Left lung (tissue), 14 donors: ENCODE measurements around the gene RGMB. TPM values are rescaled to one million over a fixed set of nuclear protein-coding genes. Genes with fewer than 3 reads are reported as not detected.

Source experiments
- ATAC-seq: fragments of 200-7000 bp; cut with Tn5 transposase; one replicate; pipeline ENCODE4 v1.9.1; 2020; ENCODE audit warnings: moderate library complexity
- DNase-seq, 4 donors: peaks; one replicate each; pipeline ENCODE4 v3.0.0-alpha.2; 2013 to 2020
- H3K27ac ChIP-seq, 2 donors: fragments of 200-600 bp; sonication (generic) in 1 of 2; one replicate each; pipeline versions ENCODE4 v1.5.0 to v1.8.0; 2020 to 2021
- H3K27me3 ChIP-seq, 2 donors: fragments of 200-600 bp; sonication (generic) in 1 of 2; one replicate each; pipeline versions ENCODE4 v1.5.0 to v1.8.0; 2020 to 2021
- H3K36me3 ChIP-seq, 2 donors: fragments of 200-600 bp; sonication (generic) in 1 of 2; one replicate each; pipeline versions ENCODE4 v1.5.0 to v1.8.0; 2020 to 2021
- H3K4me1 ChIP-seq, 2 donors: fragments of 200-600 bp; one replicate each; pipeline ENCODE4 v1.8.0; 2021
- H3K4me3 ChIP-seq, 2 donors: fragments of 200-600 bp; sonication (generic) in 1 of 2; one replicate each; pipeline versions ENCODE4 v1.5.0 to v1.8.0; 2020 to 2021; ENCODE audit warnings: mild to moderate bottlenecking in 1 of 2
- H3K9me3 ChIP-seq, 2 donors: fragments of 200-600 bp; sonication (generic) in 1 of 2; one replicate each; pipeline versions ENCODE4 v1.5.0 to v1.8.0; 2020 to 2021
- CTCF ChIP-seq, 2 donors: fragments of 200-600 bp; sonication (generic) in 1 of 2; IDR thresholded peaks; one replicate each; pipeline versions ENCODE4 v1.5.0 to v1.8.0; 2021; ENCODE audit warnings: antibody characterized with exemption in 2 of 2
- intact Hi-C, 2 donors: fragments of 100-400 bp; cut with DNase I; formaldehyde crosslinking; loops; one replicate each; pipeline versions ENCODE4 v1.11.2 to v1.14.2; 2022
- long read RNA-seq, 12 donors: library from polyadenylated mRNA in 2 of 12; unstranded in 2 of 12; transcript quantifications; one replicate each; pipeline ENCODE4 v2.0.0 and lab custom pipeline, GENCODE V29; 2019 to 2026
- polyA plus RNA-seq, 6 donors: library from polyadenylated mRNA; unstranded; fragments of 120-200 nt; gene quantifications; one replicate each; pipeline ENCODE4 v1.2.1, GENCODE V29; 2013; ENCODE audit not compliant: insufficient read length in 6 of 6
- total RNA-seq, 2 donors: library from RNA; stranded (reverse); fragmentation: NEBNext Ultra II Directional; extraction: Animal tissue kit (Norgen Biotek cat#: 25700); gene quantifications; one replicate each; pipeline ENCODE4 v1.2.1, GENCODE V29; 2021
- donor health status: DM: no; HTN: yes; CAD: no.
- donor health status: DM: no; HTN: no; CAD: no.

The RGMB gene
- total RNA-seq: 10 to 100 TPM; 12.2 to 21.3 TPM
- polyA plus RNA-seq: 10 to 100 TPM; 14.6 to 18.9 (median 15.7) TPM
- long read RNA-seq, donor 1, transcript RGMB-207 (3 exons, 2,052 nt): major isoform, 7 of 7 reads
- long read RNA-seq, donor 1, partial matches to known transcripts: 0 of 7 reads
- long read RNA-seq, donor 1, other reads (novel, unspliced or antisense): 0 of 7 reads
- long read RNA-seq, donor 2, full-length matches to known transcripts: 8 of 13 reads
- long read RNA-seq, donor 2, partial matches to known transcripts: 5 of 13 reads
- long read RNA-seq, donor 2, other reads (novel, unspliced or antisense): 0 of 13 reads
- long read RNA-seq, donor 3, partial matches to known transcripts: 0 of 1 reads
- long read RNA-seq, donor 3, other reads (novel, unspliced or antisense): 0 of 1 reads
- long read RNA-seq, donor 4: 0 reads
- long read RNA-seq, donor 5, partial matches to known transcripts: 5 of 9 reads
- long read RNA-seq, donor 5, other reads (novel, unspliced or antisense): 0 of 9 reads
- long read RNA-seq, donor 6, full-length matches to known transcripts: 4 of 4 reads
- long read RNA-seq, donor 6, partial matches to known transcripts: 0 of 4 reads
- long read RNA-seq, donor 6, other reads (novel, unspliced or antisense): 0 of 4 reads
- long read RNA-seq, donor 7, partial matches to known transcripts: 0 of 2 reads
- long read RNA-seq, donor 7, other reads (novel, unspliced or antisense): 0 of 2 reads
- long read RNA-seq, donor 8, full-length matches to known transcripts: 4 of 11 reads
- long read RNA-seq, donor 8, partial matches to known transcripts: 7 of 11 reads
- long read RNA-seq, donor 8, other reads (novel, unspliced or antisense): 0 of 11 reads
- long read RNA-seq, donor 9: 0 reads
- long read RNA-seq, donor 10, partial matches to known transcripts: 1 of 3 reads
- long read RNA-seq, donor 10, other reads (novel, unspliced or antisense): 0 of 3 reads
- long read RNA-seq, donor 11, full-length matches to known transcripts: 14 of 14 reads
- long read RNA-seq, donor 11, partial matches to known transcripts: 0 of 14 reads
- long read RNA-seq, donor 11, other reads (novel, unspliced or antisense): 0 of 14 reads
- long read RNA-seq, donor 12, partial matches to known transcripts: 0 of 3 reads
- long read RNA-seq, donor 12, other reads (novel, unspliced or antisense): 0 of 3 reads

GRCh38 chr5:98773464-98774191 is at the start of gene RGMB:
Gene RGMB, plus strand, starts transcription at chr5:98773663. Its CDS starts 408 bp downstream, at chr5:98774071.
- Histone ChIP-seq H3K36me3 (no peaks in the 10 kb centered on the region), H3K27ac (peak within 1 kb of the TSS; percentile 92 to 94), H3K4me3 (peak within 1 kb of the TSS; percentile 85 to 88), H3K9me3 (no peaks in the 10 kb centered on the region), H3K27me3 (peaks cover 0 to 95% of the 10 kb centered on the region in 2 donors), H3K4me1 (peaks cover 19 to 70% of the 10 kb centered on the region in 2 donors)
- no peak for TF ChIP-seq CTCF (IDR thresholded peaks at IDR 0.05)
- DNase-seq (peak; percentile 93 to 99 (median 98)), ATAC-seq (peak; percentile 90)
- intact Hi-C loops: no loop called here

DNA sequence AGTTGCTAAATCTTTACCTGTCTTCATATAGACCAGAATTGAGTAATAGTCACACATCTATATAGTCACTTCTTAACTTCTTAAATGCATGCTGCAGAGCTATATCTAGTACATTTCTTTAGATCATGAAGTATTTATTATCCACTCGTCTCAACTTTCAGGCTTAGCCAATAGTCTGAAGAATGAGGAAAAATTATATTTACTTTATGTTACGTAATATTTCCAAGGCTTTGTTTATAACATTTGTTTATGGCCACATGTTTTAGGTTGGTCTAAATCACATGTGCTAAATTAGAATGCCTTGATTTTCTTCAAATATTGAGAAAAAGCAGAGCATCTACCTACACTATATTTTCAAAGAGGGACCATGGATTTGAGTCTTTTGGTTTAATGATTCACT is 47.2 kb upstream of the RGMB start:
- intact Hi-C loops: no loop called here
- no peak for TF ChIP-seq CTCF (IDR thresholded peaks at IDR 0.05)
- H3K4me3 ChIP-seq: no peak overlapping the region

DNA sequence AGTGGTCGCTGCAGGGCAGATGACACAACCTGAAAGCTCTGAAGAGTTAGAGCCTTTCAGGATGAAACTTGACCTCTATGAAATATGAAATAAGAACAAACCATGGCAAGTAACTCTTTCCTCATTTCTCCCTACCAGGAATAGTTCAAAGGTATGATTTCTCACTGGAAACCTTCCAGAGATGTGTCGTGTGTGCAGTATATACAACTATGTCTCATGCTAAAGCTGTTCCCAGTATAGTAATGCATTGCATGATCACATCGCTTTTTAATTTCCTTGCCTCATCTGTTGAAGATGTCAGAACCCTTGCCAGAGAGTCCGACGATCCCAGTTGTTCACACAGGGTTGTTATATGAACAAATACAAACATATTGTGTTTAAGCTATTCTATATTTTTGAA is 45.8 kb upstream of the RGMB start:
- H3K9me3 ChIP-seq: no peaks in the 10 kb centered on the region
- TF ChIP-seq CTCF (IDR thresholded peaks at IDR 0.05): no peak
- no peaks in the 10 kb centered on the region for H3K4me1 ChIP-seq
- ATAC-seq (no peak), DNase-seq (no peak)
- no peaks in the 10 kb centered on the region for H3K27me3 ChIP-seq
- no peaks in the 10 kb centered on the region for H3K36me3 ChIP-seq
- no peak overlapping the region for H3K27ac ChIP-seq
- intact Hi-C loops: no loop called here
- no peak overlapping the region for H3K4me3 ChIP-seq

More for the DNA sequence above, 47.2 kb upstream of the RGMB start:
- no peak overlapping the region for H3K27ac ChIP-seq
- H3K36me3 ChIP-seq: no peaks in the 10 kb centered on the region
- no peaks in the 10 kb centered on the region for H3K4me1 ChIP-seq
- no peaks in the 10 kb centered on the region for H3K27me3 ChIP-seq
- ATAC-seq: no peak
- no peaks in the 10 kb centered on the region for H3K9me3 ChIP-seq
- no peak for DNase-seq

- DNase-seq (no peak), ATAC-seq (no peak)
- Histone ChIP-seq H3K4me3 (no peak overlapping the region), H3K27ac (no peak overlapping the region), H3K27me3 (no peaks in the 10 kb centered on the region), H3K36me3 (no peaks in the 10 kb centered on the region), H3K4me1 (no peaks in the 10 kb centered on the region), H3K9me3 (no peaks in the 10 kb centered on the region)
- no peak for TF ChIP-seq CTCF (IDR thresholded peaks at IDR 0.05)
- intact Hi-C loops: no loop called here
Observed at GRCh38 chr5:98734646-98735045, 38.8 kb upstream of the RGMB start.
